Stomach (tissue), 4 donors: Measurements from ENCODE around the gene HOXD1.

Experiments
- CTCF ChIP-seq, 7 experiments: fragments of 450-650 bp in 4 of 7; fragments of 200-600 bp in 3 of 7; sonication (generic) in 3 of 7; IDR thresholded peaks; one replicate each; pipeline ENCODE4 v1.5.1; 2016 to 2019; ENCODE audit warnings: antibody characterized with exemption in 7 of 7, control low read depth in 2 of 7, mild to moderate bottlenecking in 1 of 7
- POLR2A ChIP-seq, 4 donors: fragments of 450-650 bp; IDR thresholded peaks; one replicate each; pipeline ENCODE4 v1.6.1; 2016; ENCODE audit warnings: antibody characterized with exemption in 4 of 4, control low read depth in 2 of 4, mild to moderate bottlenecking in 1 of 4, moderate library complexity in 1 of 4
- POLR2AphosphoS5 ChIP-seq, 3 donors: sonication (generic); formaldehyde crosslinking; IDR thresholded peaks; one replicate each; pipeline ENCODE4 v1.6.1; 2016; ENCODE audit warnings: antibody characterized with exemption in 3 of 3

GRCh38 chr2:176182671-176183070 is 5.8 kb upstream of the HOXD1 start:
- TF ChIP-seq POLR2A (IDR thresholded peaks at IDR 0.05) (no peak), CTCF (IDR thresholded peaks at IDR 0.05) (no peak), POLR2AphosphoS5 (IDR thresholded peaks at IDR 0.05) (no peak)
